DLD1 (cell line): ENCODE results near the gene ST3GAL3.

Experiments used
- in situ Hi-C: cut with HindIII; loops from 2 replicates; pipeline ENCODE4 v1.10.0; 2017; ENCODE audit warnings: low sequenced_read_pairs

The ST3GAL3 gene

DNA sequence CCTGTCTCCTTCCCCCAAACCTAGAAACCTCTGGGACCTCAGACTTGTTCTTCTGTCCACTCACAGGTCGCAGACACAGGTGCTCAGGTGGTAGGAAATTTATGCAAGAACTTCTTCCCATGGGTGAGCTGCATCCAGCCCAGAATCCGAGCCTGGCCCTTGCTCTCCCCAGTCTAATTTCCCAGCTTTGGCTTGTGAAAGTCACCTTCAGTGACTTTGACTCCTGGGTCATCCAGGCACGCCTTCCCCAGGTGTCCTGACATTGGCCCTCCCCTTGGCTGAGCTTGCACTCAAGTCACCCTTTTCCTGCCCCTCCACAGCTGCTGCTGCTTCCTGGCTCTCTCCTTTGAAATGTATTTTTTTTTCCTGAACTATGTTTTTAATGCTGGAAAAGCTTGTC lies 246.0 kb downstream of the ST3GAL3 start:
- in situ Hi-C loops, result loop anchor here (5.0 kb wide), 1 partner anchor 191 kb away; no protein-coding TSS in a partner anchor

DNA sequence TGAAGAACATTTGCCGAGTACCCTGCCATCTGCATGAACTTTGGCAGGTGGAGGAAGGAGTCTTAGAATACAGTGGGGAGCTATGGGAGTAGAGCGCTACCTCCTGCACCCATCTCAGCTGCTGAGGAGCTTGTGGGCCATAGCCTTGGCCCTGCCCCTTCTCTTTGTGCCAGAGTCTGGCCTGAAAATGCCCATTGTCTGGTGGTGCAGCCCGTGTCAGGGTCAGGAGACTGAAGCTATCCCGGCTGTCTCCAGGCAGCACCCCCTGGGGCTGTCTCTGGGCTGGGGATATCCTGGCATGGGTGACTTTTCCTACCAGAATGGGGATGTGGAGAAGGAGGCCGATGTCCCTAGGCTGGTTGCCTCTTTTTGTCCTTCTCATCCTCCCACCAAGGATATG lies 246.7 kb downstream of the ST3GAL3 start:
- in situ Hi-C loops, result loop anchor here (5.0 kb wide), 1 partner anchor 192 kb away; no protein-coding TSS in a partner anchor

DNA sequence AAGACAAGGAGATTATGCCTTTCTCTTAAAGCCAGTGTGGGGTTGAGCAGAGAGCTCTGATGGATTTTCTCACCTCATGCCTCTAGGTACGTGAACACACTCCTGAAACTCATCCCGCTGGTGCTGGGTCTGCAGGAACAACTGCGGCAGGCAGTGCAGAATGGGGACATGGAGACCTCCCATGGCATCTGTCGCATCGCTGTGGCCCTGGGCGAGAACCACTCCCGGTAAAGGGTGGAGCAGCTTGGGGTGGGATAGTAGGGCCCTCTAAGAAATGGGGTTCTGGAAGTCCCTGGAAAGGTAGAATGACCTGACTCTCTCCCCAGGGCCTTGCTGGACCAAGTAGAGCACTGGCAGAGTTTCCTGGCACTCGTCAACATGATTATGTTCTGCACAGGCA lies 248.9 kb downstream of the ST3GAL3 start:
- in situ Hi-C loops, result no loop called here

DNA sequence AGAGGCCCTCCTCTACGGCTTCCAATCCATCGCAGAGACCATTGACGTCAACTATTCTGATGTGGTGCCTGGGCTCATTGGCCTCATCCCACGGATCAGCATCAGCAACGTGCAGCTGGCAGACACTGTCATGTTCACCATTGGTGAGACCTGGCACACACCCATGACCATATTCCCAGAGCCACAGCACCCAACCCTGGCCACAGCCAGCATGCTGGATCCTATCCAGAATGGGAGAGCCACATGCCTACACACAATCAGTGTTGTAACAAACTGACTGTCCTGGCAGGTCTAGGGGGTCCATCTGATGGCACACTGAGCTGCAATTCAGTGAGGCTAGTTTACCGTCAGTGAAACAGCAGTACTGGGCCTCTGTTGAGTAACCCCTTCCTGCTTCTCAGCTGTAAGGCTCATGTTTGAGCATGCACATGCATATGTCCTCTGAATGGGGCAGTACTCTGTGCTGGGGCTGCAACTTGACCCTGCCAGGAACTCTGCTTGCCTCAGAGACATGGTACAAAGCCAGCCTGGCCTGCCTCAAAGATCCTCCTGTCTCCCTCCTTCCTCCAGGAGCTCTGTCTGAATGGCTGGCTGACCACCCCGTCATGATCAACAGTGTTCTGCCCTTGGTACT lies 250.2 kb downstream of the ST3GAL3 start:
- in situ Hi-C loops, result no loop called here

DNA sequence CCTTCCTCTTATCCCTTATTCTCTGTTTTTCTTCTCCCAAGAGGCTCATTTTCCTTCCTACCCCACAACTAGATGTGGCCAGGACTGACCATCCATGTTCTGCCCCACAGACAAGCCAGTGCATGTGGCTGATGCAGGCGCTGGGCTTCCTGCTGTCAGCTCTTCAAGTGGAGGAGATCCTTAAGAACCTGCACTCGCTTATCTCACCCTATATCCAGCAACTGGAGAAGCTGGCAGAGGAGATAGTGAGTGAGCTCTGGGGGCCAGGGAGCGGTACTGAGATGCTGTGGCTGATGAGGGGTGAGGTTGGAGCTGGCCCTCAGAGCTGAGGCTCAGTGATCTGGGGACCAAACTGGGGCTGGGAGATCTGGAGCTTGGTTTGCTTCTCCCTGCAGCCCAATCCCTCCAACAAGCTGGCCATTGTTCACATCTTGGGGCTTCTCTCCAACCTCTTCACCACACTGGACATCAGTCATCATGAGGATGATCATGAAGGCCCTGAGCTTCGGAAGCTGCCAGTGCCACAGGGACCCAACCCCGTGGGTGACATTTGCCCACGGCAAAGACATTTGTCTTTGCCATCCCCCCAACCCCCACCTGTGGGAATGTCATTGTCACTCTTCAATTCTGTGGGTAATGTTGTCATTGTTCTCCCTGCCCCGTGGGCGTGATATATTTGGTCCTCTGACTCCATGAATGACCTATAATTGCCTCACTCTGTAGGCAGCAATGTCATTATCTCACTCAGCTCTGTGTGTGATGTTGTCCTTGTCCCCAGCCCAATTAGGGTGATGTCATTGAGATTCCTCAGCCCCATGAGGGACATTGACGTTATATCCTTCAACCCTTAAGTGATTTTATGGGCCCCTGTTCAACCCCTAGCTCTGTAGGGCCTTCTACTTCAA lies 251.3 kb downstream of the ST3GAL3 start:
- in situ Hi-C loops, result no loop called here

DNA sequence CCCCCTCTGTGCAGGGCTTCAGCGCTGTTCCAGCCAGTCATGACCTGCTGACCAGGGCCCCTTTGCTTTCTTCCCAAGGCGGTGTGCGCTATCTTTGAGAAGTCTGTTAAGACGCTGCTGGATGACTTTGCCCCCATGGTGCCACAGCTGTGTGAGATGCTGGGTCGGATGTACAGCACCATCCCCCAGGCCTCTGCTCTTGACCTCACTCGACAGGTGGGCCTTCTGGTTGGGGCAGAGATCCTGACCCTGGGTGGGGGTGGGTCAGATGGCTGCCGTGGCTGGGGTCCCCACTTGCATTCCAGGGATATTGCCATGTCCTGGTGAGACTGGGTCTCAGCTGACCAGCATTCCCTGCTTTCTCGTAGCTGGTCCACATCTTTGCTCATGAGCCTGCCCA lies 253.5 kb downstream of the ST3GAL3 start:
- in situ Hi-C loops, result no loop called here

DNA sequence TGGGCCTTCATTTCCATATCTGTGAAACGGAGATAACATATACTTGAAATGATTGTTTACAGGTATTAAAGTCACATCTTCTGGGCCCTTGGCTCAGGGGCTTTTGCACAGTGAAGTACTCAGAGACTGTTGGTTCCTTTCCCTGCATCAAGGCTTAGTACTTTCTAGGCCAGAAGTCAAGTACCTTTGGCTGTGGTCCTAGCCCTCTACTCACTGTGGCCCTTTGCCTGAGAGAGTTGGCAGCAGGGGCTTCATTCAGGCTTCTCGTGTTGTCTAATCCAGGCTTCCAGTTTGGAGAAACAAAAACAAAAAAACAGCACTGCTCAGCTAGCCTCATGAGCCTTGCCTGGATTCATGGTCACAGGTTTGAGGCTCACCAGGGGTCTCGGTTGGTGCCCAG lies 254.4 kb downstream of the ST3GAL3 start:
- in situ Hi-C loops, result no loop called here

DNA sequence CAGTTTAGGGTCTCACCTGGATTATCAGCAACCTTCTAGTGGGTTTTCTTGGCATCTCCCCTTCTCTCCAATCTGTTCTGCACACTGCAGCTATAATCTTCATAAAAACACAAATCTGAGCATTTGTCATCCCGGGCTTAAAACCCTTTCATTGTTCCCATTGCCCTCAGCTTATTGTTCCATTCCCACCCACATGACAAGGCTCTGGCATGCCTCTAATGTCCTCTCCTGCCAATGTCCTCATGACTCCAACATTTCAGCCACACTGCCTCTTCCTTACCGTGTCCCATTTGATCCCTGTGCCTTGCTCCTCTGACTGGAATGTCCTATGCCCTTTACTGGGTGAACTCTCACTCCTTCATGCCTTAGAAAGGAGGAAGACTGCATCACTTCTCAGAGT lies 255.0 kb downstream of the ST3GAL3 start:
- in situ Hi-C loops, result no loop called here

DNA sequence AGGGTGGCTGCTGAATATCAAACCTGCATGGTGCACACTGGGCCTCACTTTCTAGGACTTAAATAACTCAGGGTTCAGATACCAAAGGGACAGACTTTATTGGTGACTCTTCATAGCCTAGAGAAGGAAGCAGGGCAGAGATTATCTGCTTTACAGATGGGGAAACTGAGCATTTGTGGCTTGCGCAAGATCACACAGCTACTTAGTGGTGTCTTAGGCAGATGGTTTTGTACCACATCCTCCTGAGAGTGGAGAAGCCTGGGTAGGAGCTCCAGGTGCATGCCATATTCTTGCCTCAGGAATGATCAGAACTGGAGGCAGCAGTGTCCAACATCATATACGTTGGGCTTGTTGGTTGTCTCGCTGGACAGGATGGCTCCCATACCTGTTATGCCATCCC lies 255.7 kb downstream of the ST3GAL3 start:
- in situ Hi-C loops, result no loop called here

DNA sequence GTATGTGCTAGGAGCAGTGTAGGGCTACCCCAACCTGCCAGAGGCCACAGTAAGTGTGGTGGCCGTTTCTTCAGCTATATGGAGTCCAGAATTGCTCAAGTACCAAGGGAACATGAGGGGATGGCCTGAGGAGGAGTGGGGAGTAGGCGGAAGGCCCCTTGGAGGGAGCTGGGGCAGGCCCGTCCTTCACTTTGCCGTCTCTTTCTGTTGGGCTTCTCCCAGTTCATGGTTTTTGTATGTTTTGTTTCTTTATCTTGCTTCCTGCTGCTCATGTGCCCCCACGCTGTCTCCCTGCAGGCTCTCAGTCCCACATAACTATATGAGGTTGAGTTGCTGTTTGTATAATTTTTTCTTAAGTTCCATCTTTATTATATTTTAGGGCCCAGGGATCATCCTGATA lies 256.6 kb downstream of the ST3GAL3 start:
- in situ Hi-C loops, result no loop called here

DNA sequence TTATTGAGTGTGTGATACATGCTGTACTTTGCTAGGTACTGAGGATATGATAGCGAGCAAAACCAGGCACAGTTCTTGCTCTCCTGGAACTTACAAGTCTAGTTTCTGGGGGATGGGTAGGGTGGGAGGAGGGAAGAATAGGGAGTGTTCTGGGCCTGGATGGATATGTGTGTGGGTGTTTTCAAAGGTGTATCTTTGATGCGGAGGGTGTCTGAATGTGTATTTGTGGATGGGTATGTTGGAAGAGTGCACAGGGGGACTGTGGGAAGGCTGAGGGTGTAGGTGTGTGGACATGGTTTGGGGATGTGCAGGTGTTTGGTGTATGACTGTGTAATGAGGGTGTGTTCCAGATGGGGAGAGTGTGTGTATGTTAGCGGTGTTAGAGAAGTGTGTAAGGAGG lies 258.0 kb downstream of the ST3GAL3 start:
- in situ Hi-C loops, result no loop called here

DNA sequence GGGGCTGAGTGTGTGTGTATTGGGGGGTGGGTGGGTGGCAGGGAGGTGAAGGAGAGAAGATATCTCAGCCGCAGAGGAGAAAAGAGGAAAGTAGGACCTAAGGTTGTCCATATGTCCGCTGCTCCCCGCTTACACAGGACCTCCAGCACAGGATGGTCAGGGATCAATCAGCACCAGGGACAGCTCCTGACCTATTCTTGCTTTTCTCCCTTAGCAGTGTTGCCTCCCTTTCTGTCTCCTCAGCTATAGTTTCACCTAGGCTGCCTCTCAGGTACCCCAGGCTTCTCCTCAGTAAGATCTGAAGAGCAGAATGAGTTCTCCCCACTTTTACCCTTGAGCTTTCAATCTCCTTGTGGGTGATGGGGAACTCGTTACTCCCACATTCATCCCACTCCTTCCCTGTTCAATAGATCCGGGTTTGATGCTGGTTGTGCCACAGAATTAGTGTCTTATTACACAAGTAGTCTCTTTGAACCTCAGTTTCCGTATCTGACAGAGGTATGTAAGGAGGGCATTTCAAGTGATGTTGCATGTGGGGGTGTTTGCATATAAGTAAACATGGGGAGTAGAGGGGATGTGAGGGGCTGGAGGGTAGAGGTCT lies 261.1 kb downstream of the ST3GAL3 start:
- in situ Hi-C loops, result no loop called here

DNA sequence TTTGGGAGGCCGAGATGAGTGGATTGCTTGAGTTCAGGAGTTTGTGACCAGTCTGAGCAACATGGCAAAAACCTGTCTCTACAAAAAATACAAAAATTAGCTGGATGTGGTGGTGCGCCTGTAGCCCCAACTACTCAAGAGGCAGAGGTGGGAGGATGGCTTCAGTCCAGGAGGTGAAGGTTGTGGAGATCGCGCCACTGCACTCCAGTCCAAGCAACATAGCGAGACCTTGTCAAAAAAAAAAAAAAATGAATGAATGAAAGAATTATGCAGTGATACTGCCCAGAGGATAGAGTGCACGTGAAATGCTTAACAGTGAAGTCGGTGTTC lies 262.0 kb downstream of the ST3GAL3 start:
- in situ Hi-C loops, result no loop called here

DNA sequence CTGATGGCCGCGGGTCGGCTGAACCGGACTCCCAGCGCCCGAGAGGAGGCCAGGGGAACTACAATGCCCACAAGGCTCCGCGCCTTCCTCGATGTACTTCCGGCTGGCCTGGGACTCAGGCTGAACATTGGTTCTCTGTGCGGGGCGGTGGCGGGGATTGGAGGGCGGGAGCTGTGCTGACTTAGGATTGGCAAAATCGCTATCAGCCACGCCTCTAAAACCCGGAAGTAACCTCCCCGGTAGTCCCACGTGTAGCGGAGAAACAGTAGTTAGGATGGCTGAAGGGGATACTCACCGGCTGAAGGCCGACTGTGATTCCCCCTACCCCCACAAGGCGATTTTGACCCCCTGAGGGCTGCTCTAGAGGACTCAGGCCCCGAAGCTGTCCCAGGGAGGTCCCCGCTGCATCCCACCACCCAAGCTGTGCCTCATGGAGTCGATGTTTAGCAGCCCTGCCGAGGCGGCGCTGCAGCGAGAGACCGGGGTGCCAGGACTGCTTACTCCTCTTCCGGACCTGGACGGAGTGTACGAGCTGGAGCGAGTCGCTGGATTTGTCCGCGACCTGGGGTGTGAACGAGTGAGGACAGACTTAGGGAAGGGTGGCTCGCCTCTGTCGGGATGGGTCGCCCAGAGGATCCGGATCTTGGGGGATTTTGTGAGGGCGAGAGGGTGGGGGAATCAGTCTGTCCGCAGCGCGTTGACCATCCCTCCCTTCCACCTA lies 262.6 kb downstream of the ST3GAL3 start, which contains the start of gene DPH2:
Gene DPH2, plus strand, starts transcription at position 265 of the 721 bp plus-strand sequence. Its CDS starts 166 bp downstream, at position 431.
- in situ Hi-C loops, result loop anchor here (5.0 kb wide), 1 partner anchor 203 kb away; no protein-coding TSS in a partner anchor

DNA sequence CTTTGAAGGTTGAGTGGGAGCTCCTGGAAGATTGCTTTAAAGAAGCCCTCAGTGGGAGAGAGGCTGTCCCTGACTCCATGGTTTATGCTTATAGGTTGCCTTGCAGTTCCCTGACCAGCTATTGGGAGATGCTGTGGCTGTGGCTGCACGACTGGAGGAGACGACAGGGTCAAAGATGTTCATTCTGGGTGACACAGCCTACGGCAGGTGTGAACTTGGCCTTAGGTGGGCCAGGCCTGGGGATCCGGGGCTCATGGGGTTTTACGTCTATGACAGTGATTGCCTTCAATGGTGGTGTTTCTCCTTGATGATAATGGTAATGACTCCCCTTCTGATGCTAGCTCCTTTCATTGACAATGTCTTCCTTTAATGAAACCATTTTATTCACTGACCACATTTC lies 263.2 kb downstream of the ST3GAL3 start:
- in situ Hi-C loops, result loop anchor here (5.0 kb wide), 1 partner anchor 203 kb away; no protein-coding TSS in a partner anchor

DNA sequence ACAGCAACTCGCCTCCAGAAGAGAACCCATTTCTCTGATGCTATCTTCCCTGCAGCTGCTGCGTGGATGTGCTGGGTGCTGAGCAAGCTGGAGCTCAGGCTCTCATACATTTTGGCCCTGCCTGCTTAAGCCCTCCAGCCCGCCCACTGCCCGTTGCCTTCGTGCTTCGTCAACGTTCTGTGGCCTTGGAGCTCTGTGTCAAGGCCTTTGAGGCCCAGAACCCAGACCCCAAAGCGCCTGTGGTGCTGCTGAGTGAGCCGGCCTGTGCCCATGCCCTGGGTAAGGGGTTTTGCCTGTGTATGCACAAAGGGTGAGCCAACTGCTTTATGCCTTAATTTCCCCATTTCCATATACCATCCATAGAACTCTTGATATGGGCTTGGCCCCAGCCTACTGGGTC lies 263.6 kb downstream of the ST3GAL3 start:
- in situ Hi-C loops, result loop anchor here (5.0 kb wide), 1 partner anchor 204 kb away; no protein-coding TSS in a partner anchor

DNA sequence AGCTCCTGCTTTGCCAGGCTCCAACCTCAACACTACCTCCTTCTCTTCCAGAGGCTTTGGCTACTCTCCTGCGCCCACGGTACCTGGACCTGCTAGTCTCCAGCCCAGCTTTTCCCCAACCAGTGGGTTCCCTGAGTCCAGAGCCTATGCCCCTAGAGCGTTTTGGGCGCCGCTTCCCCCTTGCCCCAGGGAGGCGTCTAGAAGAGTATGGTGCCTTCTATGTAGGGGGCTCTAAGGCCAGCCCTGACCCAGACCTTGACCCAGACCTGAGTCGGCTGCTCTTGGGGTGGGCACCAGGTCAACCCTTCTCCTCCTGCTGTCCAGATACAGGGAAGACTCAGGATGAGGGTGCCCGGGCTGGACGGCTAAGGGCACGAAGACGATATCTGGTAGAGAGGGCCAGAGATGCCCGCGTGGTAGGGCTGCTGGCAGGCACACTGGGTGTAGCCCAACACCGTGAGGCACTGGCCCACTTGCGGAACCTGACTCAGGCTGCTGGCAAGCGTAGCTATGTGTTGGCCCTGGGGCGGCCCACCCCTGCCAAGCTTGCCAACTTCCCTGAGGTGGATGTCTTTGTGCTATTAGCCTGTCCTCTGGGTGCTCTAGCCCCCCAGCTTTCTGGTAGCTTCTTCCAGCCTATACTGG lies 264.1 kb downstream of the ST3GAL3 start:
- in situ Hi-C loops, result loop anchor here (5.0 kb wide), 1 partner anchor 204 kb away; no protein-coding TSS in a partner anchor

DNA sequence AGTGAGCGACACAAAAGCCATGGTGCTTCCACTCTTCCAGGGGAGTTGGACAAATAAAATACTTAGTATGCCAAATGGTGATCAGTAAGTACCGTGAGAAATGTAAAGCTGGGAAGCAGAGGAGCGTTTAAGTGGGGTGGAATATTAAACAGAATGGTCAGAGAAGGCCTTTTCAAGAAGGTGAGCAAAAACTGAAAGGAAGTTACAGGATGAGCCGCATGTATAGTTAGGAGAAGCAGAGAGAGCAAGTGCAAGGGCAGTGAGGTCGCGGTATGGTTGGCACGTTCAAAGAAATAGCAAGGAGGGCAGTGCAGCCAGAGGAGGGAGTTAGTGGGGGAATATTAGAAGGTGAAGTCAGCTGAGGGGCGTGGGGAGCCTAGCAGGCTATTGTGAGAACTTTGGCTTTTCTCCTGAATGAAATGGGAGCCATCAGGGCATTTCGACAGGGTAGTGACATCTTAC lies 266.7 kb downstream of the ST3GAL3 start:
- in situ Hi-C loops, result loop anchor here (5.0 kb wide), 1 partner anchor 207 kb away; no protein-coding TSS in a partner anchor

DNA sequence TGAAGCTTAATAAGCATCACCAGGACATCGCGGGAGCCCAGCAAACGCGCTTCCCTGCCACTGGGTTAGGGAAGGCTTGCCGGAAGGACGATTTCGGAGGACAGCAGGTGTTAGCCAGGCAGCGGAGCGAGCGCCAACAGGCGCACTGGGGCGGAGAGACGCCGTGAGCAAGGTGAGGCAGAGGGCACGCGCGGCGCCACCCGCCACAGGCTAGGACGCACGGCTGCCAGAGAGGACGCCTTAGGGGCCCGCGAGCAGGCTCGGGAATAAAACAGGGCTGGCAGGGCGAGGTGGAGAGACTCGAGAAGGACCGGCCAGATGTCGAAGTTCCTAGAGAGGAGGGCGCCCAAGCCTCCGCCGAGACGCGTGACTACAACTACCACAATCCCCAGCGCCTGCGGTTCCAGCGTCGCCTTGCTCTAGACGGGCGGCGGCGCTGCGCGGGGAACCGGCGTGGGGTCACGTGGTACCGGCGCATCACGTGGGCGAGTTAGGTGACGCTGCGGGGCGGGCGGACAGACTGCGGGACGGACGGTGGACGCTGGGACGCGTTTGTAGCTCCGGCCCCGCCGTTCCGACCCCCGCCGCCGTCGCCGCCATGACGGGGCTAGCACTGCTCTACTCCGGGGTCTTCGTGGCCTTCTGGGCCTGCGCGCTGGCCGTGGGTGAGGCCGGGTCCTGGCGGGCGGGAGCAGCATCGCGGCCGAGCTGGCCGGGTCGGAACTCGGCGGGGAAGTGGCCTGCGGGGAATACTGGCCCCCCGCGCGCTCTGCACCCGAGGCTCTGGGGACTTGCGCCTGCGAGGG lies 267.3 kb downstream of the ST3GAL3 start, which contains the start of gene ATP6V0B:
Gene ATP6V0B, plus strand, starts transcription at position 518 of the 806 bp plus-strand sequence. Its CDS starts 81 bp downstream, at position 599.
- in situ Hi-C loops, result loop anchor here (5.0 kb wide), 1 partner anchor 207 kb away; no protein-coding TSS in a partner anchor
